ENCODE results near the gene JMJD8. TPM values are rescaled to one million over a fixed set of nuclear protein-coding genes. Genes with fewer than 3 reads are reported as not detected.

The JMJD8 gene
- total and polyA plus RNA-seq, 8 donors = 41.7 to 72.6 (median 45.5) TPM

DNA sequence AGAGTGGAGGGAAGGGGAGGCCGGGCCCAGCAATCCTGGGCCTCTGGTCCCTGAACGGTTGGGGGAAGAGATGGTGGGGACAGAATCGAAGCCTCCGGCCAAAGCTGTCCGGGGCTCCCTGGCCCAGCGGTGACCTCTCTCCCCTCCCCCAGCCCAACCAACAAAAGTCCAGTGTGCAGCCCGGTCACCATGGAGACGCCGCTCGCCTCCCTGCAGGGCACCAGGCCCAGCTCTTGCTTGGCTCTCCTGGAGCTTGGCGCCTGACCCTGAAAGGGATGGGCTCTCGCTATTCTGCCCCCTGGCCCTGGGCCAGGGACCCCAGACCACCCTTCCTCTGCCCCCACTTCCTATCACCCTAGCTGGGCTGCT lies 32.0 kb upstream of the JMJD8 start:
- H3K9me3 ChIP-seq = no peaks in the 10 kb centered on the region
- intact Hi-C loops (cut with DNase I) = no loop called here
- ATAC-seq (no peak), DNase-seq (peak in 2 of 4 donors; percentile 59 to 64)
- TF ChIP-seq, protein P1, sequence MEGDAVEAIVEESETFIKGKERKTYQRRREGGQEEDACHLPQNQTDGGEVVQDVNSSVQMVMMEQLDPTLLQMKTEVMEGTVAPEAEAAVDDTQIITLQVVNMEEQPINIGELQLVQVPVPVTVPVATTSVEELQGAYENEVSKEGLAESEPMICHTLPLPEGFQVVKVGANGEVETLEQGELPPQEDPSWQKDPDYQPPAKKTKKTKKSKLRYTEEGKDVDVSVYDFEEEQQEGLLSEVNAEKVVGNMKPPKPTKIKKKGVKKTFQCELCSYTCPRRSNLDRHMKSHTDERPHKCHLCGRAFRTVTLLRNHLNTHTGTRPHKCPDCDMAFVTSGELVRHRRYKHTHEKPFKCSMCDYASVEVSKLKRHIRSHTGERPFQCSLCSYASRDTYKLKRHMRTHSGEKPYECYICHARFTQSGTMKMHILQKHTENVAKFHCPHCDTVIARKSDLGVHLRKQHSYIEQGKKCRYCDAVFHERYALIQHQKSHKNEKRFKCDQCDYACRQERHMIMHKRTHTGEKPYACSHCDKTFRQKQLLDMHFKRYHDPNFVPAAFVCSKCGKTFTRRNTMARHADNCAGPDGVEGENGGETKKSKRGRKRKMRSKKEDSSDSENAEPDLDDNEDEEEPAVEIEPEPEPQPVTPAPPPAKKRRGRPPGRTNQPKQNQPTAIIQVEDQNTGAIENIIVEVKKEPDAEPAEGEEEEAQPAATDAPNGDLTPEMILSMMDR (IDR thresholded peaks at IDR 0.05) = no peak
- H3K27me3 ChIP-seq = peaks cover 0 to 74% of the 10 kb centered on the region in 2 donors
- no peak overlapping the region for H3K27ac ChIP-seq
- peaks cover 17 to 54% of the 10 kb centered on the region in 2 donors for H3K4me1 ChIP-seq
- no peaks in the 10 kb centered on the region for H3K36me3 ChIP-seq
- H3K4me3 ChIP-seq = peak overlapping the region in 1 of 2 donors; percentile 65

DNA sequence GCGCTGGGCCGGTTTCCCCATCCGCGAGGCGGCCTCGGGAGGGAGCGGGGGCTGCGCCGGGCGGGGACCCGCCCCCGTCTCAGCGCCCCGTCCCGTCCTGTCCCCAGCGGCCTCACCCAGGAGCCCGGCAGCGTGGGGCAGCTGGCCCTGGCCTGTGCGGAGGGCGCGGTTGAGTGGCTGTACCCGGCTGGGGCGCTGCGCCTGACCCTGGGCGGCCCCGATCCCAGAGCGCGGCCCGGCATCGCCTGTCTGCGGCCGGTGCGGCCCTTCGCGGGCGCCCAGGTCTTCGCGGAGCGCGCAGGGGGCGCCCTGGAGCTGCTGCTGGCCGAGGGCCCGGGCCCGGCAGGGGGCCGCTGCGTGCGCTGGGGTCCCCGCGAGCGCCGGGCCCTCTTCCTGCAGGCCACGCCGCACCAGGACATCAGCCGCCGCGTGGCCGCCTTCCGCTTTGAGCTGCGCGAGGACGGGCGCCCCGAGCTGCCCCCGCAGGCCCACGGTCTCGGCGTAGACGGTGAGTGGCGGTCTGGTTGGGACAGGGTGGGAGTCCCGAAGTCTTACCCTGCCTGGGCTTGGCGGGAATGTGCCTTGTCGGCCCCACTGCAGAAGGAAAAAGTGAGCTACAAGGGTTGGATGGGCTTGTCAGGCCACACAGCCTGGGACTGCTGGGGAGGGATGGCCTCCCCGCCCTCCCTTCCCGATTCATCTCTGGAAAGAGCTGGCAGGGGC lies 31.5 kb upstream of the JMJD8 start:
- Histone ChIP-seq H3K9me3 (no peaks in the 10 kb centered on the region), H3K27me3 (peaks cover 5 to 79% of the 10 kb centered on the region in 2 donors), H3K4me3 (peak overlapping the region; percentile 62 to 65), H3K4me1 (peaks cover 17 to 53% of the 10 kb centered on the region in 2 donors), H3K27ac (no peak overlapping the region), H3K36me3 (no peaks in the 10 kb centered on the region)
- ATAC-seq (peak; percentile 1), DNase-seq (no peak)
- TF ChIP-seq, protein P1 (IDR thresholded peaks at IDR 0.05) = no peak
- intact Hi-C loops (cut with DNase I) = no loop called here

DNA sequence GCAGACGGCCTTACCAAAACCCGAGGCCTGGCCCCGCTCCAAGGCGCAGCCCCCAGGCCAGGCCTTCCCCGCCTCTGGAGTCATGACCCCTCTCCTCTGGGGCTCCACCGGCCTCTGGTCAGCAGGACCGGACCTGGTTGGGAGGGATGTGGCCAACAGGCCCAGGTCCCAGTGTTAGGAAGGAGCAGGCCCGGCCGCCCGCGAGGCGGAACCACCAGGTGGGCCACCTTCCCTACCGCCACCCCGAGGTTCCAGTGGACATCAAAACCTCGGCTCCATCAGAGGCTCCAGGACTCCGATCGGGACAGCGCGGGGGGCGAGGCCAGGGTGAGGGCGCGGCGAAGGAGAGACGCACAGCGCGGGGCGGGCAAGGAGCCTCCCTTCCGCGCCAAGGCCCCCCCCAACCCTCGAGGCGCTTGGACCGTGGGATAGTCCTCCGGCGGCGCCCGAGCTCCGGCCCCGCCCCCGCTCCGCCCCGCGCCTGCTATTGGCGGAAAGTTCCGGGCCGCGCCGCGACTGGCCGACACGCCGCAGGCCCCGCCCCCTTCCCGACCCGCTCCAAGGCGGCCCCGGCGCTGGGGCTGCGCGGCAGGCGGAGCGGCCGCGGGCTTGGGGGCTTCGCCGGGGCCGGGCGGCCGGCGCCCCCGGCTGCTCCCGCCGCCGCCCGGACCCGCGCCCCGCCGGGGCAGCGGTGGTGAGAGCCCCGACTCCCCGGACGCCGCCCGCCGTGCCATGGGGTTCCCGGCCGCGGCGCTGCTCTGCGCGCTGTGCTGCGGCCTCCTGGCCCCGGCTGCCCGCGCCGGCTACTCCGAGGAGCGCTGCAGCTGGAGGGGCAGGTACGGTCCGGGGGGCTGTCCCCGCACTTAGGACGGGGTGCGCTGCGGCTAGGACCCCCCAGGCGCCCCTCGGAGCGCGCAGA lies 30.7 kb upstream of the JMJD8 start, which contains the start of gene METRN:
Gene METRN (plus strand): TSS at position 561 of the 919 bp plus-strand sequence. CDS start 172 bp downstream, at position 733.
- intact Hi-C loops (cut with DNase I) = loop anchor here in 1 of 2 donors (5.0 kb wide), 1 partner anchor 67 kb away; no protein-coding TSS in a partner anchor
- TF ChIP-seq, protein P1 (IDR thresholded peaks at IDR 0.05) = no peak
- Histone ChIP-seq H3K4me3 (peak within 1 kb of the TSS; percentile 62 to 65), H3K27me3 (peaks cover 12 to 81% of the 10 kb centered on the region in 2 donors), H3K36me3 (no peaks in the 10 kb centered on the region), H3K4me1 (peaks cover 11 to 45% of the 10 kb centered on the region in 2 donors), H3K9me3 (no peaks in the 10 kb centered on the region), H3K27ac (no peak within 1 kb of the TSS)
- ATAC-seq = peak; percentile 91
- peak; percentile 84 to 97 (median 90) for DNase-seq

DNA sequence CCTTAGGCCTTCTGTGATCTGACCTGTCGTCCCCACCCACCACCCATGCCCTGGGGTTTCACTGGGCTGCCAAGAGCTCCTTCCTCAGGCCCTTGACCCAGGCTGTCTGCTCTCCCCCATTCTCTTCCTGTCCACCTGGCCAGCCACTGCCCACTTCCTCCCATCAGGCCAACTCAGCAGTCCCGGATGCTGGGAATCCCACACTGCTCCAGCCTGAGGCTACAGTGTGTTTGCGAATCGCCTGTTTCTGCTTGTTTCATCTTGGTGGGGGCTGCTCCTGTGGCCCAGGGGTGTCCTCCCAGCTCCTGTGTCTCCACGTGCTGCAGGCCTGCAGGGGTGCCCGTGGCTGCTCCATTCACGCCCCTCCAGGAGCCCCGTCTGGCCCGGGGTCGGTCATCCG lies 29.9 kb upstream of the JMJD8 start:
- no peaks in the 10 kb centered on the region for H3K36me3 ChIP-seq
- TF ChIP-seq, protein P1 (IDR thresholded peaks at IDR 0.05) = no peak
- no peak overlapping the region for H3K4me3 ChIP-seq
- peaks cover 12 to 87% of the 10 kb centered on the region in 2 donors for H3K27me3 ChIP-seq
- intact Hi-C loops (cut with DNase I) = loop anchor here in 1 of 2 donors (5.0 kb wide), 1 partner anchor 68 kb away; no protein-coding TSS in a partner anchor
- DNase-seq (no peak), ATAC-seq (no peak)
- no peaks in the 10 kb centered on the region for H3K9me3 ChIP-seq
- H3K27ac ChIP-seq = no peak overlapping the region
- H3K4me1 ChIP-seq = peaks cover 11 to 41% of the 10 kb centered on the region in 2 donors

All from left lung (tissue), 10 donors.